Duodenal mucosa (tissue), 2 donors: Measurements from ENCODE around the gene DUS3L.
"Not testable (repeated sequence)": the region's sequence is repeated elsewhere in the genome, so short reads cannot be mapped to it uniquely, and the experiment has no call there.

Experiments
- H3K27ac ChIP-seq: one replicate; pipeline ENCODE4 v1.7.0; 2013; ENCODE audit warnings: low read depth, low read length
- H3K27me3 ChIP-seq, 2 donors: one replicate each; pipeline ENCODE4 v1.7.0; 2013; ENCODE audit warnings: low read length in 2 of 2, control low read depth in 1 of 2; ENCODE audit not compliant: insufficient read depth in 2 of 2, control insufficient read depth in 1 of 2
- H3K36me3 ChIP-seq, 2 donors: one replicate each; pipeline ENCODE4 v1.7.0; 2013; ENCODE audit warnings: low read length in 2 of 2, control low read depth in 1 of 2; ENCODE audit not compliant: insufficient read depth in 2 of 2, control insufficient read depth in 1 of 2
- H3K4me1 ChIP-seq, 2 donors: one replicate each; pipeline ENCODE4 v1.7.0; 2013; ENCODE audit warnings: low read length in 2 of 2, control low read depth in 1 of 2; ENCODE audit not compliant: insufficient read depth in 2 of 2, control insufficient read depth in 1 of 2
- H3K4me3 ChIP-seq, 2 donors: one replicate each; pipeline ENCODE4 v1.7.0; 2013; ENCODE audit warnings: low read length in 2 of 2, low read depth in 1 of 2
- H3K9ac ChIP-seq, 2 donors: one replicate each; pipeline ENCODE4 v1.7.0; 2013; ENCODE audit warnings: low read length in 2 of 2, low read depth in 1 of 2
- H3K9me3 ChIP-seq, 2 donors: one replicate each; pipeline ENCODE4 v1.7.0; 2013; ENCODE audit warnings: low read length in 2 of 2, control low read depth in 1 of 2; ENCODE audit not compliant: control insufficient read depth in 1 of 2

DUS3L gene

GRCh38 chr19:5787409-5788182 is 3.4 kb downstream of the DUS3L start:
- Histone ChIP-seq H3K36me3 (peaks cover 19 to 57% of the 10 kb centered on the region in 2 donors), H3K27ac (no peak overlapping the region), H3K9me3 (no peaks in the 10 kb centered on the region), H3K4me1 (peaks cover 0 to 6% of the 10 kb centered on the region in 2 donors), H3K27me3 (no peaks in the 10 kb centered on the region), H3K9ac (no peak overlapping the region), H3K4me3 (no peak overlapping the region)

DNA sequence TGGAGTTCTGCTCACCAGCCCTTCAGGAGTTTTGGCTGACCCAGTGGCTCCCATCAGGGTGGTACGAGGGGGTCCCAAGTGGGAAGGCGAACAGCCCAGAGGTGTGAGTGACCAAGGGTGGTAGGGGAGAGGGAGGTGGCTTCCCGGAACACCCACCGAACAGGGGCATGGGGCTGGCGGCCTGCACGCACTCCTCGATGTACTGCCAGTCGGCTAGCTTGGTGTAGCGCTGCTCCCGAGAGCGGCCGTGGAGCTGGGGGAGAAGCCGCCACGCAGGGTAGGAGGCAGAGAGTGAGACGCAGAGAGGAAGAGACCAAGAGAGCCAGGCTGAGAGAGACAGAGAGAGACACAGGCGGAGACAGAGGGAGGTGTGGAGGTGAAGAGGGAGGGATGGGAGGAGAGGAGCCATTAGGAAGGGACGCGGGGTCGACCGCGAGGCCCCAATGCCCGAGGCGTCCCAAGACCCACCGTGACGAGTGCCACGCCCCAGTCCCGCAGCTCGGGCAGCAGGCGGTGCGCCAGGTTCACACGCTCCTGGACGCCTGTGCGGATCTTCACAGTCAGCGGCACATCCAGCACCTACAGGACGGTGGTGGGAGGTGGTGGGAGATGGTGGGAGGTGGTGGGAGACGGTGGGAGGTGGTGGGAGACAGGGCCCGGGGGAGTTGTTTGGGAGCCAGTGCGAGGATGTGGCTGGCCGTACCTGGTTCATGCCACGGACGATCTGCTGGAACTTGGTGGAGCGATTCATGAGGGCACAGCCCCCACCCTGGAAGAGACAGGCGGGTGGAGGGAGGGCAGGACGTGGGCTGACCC is 4.2 kb downstream of the DUS3L start:
- Histone ChIP-seq H3K9me3 (no peaks in the 10 kb centered on the region), H3K27ac (no peak overlapping the region), H3K36me3 (peaks cover 19 to 57% of the 10 kb centered on the region in 2 donors), H3K4me1 (peaks cover 0 to 6% of the 10 kb centered on the region in 2 donors), H3K27me3 (no peaks in the 10 kb centered on the region), H3K4me3 (no peak overlapping the region), H3K9ac (no peak overlapping the region)

- no peak overlapping the region for H3K9ac ChIP-seq
- H3K36me3 ChIP-seq = peaks cover 19 to 57% of the 10 kb centered on the region in 2 donors
- peaks cover 0 to 6% of the 10 kb centered on the region in 2 donors for H3K4me1 ChIP-seq
- no peak overlapping the region for H3K4me3 ChIP-seq
- H3K27ac ChIP-seq = no peak overlapping the region
- H3K9me3 ChIP-seq = no peaks in the 10 kb centered on the region
- H3K27me3 ChIP-seq = no peaks in the 10 kb centered on the region
Measured at GRCh38 chr19:5785423-5785822, 5.5 kb downstream of the DUS3L start.

DNA sequence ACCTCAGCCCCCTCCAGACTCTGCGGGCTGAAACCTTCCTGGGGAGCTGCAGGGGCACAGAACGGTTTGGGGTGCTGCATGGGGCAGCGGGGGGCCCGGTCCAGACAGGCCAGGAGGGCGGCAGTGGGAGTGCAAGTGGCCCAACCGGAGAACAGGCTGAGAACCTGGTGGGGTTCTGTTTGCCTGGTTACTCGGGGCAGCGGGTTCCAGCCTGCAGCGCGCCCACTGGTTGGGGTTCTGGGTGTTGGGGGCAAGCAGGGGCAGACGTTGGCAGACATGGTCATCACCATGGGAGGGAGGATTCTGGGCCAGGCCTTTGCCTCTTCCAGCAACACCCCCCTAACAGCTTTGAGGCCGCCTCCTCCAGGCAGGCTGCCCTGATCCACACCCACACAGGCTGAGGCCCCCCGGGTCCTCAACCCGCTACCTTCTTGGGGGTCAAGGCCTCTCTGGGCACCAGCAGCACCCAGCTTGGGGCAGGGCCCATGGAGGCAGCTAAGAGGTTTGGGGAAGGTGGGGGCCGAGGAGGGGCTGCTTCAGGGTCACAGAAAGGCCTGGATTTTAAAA is 6.3 kb downstream of the DUS3L start, which contains the start of gene PRR22:
Gene PRR22, minus strand, starts transcription at position 166 of the 567 bp plus-strand sequence. Its CDS starts 86 bp downstream, at position 80.
- Histone ChIP-seq H3K4me3 (no peak within 1 kb of the TSS), H3K4me1 (no peaks in the 10 kb centered on the region), H3K36me3 (peaks cover 19 to 52% of the 10 kb centered on the region in 2 donors), H3K27me3 (no peaks in the 10 kb centered on the region), H3K27ac (no peak within 1 kb of the TSS), H3K9me3 (no peaks in the 10 kb centered on the region), H3K9ac (no peak within 1 kb of the TSS)

DNA sequence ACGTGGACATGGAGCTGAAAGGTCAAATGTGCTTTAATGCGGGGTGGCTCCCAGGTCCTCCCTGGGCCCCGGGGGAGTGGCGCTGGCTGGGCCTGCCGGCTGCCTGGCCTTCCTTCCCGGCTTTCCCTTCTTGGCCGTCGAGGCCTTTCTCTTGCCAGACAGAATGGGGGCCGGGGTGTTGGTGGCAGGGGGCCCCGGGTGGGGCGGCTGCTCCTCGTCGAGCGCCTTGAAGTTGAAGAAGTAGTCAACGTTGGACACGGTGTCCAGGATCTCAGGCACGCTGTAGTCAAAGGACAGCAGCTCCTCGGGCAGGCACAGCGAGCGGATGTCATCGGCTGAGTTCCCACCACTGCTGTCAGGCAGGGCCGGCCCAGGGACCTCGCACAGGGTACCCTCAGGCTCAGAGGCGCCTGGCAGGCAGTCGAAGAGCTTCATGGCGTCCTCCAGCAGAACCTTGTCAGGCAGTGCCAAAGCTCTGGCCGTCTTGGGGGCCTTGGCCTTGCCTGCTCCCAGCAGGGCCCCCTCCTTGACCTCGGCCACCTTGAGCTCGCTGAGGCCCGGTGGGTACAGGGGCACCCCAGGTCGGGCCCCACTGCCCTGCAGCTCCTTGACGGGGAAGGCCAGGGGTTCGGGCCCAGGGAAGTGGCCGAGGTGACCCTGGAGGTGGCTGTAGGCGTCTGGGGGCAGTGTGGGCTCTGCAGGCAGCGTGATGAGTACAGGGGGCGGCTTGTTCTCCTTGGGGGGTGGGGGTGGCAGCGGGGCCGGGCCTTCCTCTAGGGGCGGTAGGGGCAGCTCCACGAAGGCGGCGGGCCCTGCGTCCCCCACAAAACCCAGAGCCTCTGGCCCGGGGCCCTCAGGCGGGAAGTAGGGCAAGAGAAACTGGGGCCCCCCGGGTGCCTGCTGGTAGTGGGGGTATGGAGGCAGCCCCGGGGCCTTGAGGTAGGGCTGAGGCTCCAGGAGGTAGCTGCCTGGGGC is 7.7 kb downstream of the DUS3L start:
- no peaks in the 10 kb centered on the region for H3K9me3 ChIP-seq
- H3K27ac ChIP-seq = no peak overlapping the region
- H3K27me3 ChIP-seq = no peaks in the 10 kb centered on the region
- no peaks in the 10 kb centered on the region for H3K4me1 ChIP-seq
- H3K9ac ChIP-seq = no peak overlapping the region
- no peak overlapping the region for H3K4me3 ChIP-seq
- peaks cover 17 to 40% of the 10 kb centered on the region in 2 donors for H3K36me3 ChIP-seq

GRCh38 chr19:5782322-5782721 is 8.6 kb downstream of the DUS3L start:
- H3K4me1 ChIP-seq = no peaks in the 10 kb centered on the region

GRCh38 chr19:5780916-5781315 is 10.0 kb downstream of the DUS3L start:
- H3K27ac ChIP-seq, H3K9me3 ChIP-seq, H3K27me3 ChIP-seq, H3K4me1 ChIP-seq, H3K9ac ChIP-seq, H3K4me3 ChIP-seq: not testable (repeated sequence)
- peaks cover 0 to 17% of the 10 kb centered on the region in 2 donors for H3K36me3 ChIP-seq

More at GRCh38 chr19:5782322-5782721, 8.6 kb downstream of the DUS3L start:
- Histone ChIP-seq H3K27ac (no peak overlapping the region), H3K36me3 (peaks cover 13 to 31% of the 10 kb centered on the region in 2 donors), H3K27me3 (no peaks in the 10 kb centered on the region), H3K4me3 (no peak overlapping the region), H3K9ac (no peak overlapping the region), H3K9me3 (no peaks in the 10 kb centered on the region)

GRCh38 chr19:5778402-5778801 is 12.6 kb downstream of the DUS3L start:
- Histone ChIP-seq H3K9ac (no peak overlapping the region), H3K4me1 (no peaks in the 10 kb centered on the region), H3K4me3 (no peak overlapping the region), H3K36me3 (no peaks in the 10 kb centered on the region), H3K27me3 (no peaks in the 10 kb centered on the region), H3K27ac (no peak overlapping the region), H3K9me3 (no peaks in the 10 kb centered on the region)

- no peak overlapping the region for H3K4me3 ChIP-seq
- H3K4me1 ChIP-seq = no peaks in the 10 kb centered on the region
- no peak overlapping the region for H3K9ac ChIP-seq
- H3K27me3 ChIP-seq = no peaks in the 10 kb centered on the region
- H3K36me3 ChIP-seq = no peaks in the 10 kb centered on the region
- no peak overlapping the region for H3K27ac ChIP-seq
- H3K9me3 ChIP-seq = no peaks in the 10 kb centered on the region
Measured at GRCh38 chr19:5775668-5776309, 15.2 kb downstream of the DUS3L start.
